Measurements from ENCODE around the gene YPEL4. TPM values are rescaled to one million over a fixed set of nuclear protein-coding genes. Genes with fewer than 3 reads are reported as not detected.

Gene YPEL4
- total RNA-seq, 1 experiment from 2014 or later = 0.16 TPM

DNA sequence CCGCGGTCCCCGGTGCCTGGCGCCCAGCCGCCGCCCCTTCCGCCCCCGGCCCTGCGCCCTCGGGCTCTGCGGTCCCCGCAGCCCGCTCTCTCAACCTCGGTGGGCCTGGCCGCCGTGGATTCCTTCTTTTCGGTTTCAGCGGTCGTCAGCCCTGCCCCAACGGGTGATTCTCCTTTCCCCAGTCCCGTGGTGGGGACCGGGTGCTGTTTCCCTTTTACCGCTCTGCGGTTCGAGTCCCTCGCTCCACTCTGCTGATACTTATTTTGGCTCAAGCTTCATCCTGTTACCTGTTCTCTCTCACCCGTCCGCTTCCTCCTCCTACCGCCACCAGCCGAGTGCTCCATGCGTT, 18.7 kb upstream of the YPEL4 start:
- intact Hi-C loops (cut with micrococcal nuclease) = loop anchor here (2.0 to 5.0 kb wide), 2 partner anchors 44 to 134 kb away; partner anchors contain the start of genes MED19 and TMX2
- ChIA-PET CTCF (interaction anchor here (0.5 kb wide), 1 partner anchor 655 kb away, joined by 3 read pairs; no protein-coding TSS in a partner anchor), POLR2A (interaction anchor here (0.7 to 2.8 kb wide), 9 partner anchors 27 to 343 kb away, joined by 3 to 20 read pairs (median 3); partner anchors contain the start of genes CTNND1, MED19, SELENOH and TMX2)
- H3K9me3 Mint-ChIP-seq (ENCODE audit: unreplicated experiment) = no peaks in the 10 kb centered on the region
- peaks cover 40% of the 10 kb centered on the region for H3K36me3 Mint-ChIP-seq (ENCODE audit: insufficient read depth, unreplicated experiment)
- BruUV-seq (replicated peaks) = no TSS peak
- H3K27me3 Mint-ChIP-seq (ENCODE audit: insufficient read depth, unreplicated experiment) = no peaks in the 10 kb centered on the region
- H3K4me3 Mint-ChIP-seq (ENCODE audit: unreplicated experiment) = peak overlapping the region; percentile 96
- TF ChIP-seq, protein P1, sequence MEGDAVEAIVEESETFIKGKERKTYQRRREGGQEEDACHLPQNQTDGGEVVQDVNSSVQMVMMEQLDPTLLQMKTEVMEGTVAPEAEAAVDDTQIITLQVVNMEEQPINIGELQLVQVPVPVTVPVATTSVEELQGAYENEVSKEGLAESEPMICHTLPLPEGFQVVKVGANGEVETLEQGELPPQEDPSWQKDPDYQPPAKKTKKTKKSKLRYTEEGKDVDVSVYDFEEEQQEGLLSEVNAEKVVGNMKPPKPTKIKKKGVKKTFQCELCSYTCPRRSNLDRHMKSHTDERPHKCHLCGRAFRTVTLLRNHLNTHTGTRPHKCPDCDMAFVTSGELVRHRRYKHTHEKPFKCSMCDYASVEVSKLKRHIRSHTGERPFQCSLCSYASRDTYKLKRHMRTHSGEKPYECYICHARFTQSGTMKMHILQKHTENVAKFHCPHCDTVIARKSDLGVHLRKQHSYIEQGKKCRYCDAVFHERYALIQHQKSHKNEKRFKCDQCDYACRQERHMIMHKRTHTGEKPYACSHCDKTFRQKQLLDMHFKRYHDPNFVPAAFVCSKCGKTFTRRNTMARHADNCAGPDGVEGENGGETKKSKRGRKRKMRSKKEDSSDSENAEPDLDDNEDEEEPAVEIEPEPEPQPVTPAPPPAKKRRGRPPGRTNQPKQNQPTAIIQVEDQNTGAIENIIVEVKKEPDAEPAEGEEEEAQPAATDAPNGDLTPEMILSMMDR (IDR thresholded peaks at IDR 0.05; ENCODE audit: unreplicated experiment) = no peak
- no peak for DNase-seq (ENCODE audit: unreplicated experiment)
- peak overlapping the region; percentile 100 for H3K27ac Mint-ChIP-seq (ENCODE audit: low read depth, unreplicated experiment)
- H3K4me1 Mint-ChIP-seq (ENCODE audit: insufficient read depth, unreplicated experiment) = peaks cover 20% of the 10 kb centered on the region

DNA sequence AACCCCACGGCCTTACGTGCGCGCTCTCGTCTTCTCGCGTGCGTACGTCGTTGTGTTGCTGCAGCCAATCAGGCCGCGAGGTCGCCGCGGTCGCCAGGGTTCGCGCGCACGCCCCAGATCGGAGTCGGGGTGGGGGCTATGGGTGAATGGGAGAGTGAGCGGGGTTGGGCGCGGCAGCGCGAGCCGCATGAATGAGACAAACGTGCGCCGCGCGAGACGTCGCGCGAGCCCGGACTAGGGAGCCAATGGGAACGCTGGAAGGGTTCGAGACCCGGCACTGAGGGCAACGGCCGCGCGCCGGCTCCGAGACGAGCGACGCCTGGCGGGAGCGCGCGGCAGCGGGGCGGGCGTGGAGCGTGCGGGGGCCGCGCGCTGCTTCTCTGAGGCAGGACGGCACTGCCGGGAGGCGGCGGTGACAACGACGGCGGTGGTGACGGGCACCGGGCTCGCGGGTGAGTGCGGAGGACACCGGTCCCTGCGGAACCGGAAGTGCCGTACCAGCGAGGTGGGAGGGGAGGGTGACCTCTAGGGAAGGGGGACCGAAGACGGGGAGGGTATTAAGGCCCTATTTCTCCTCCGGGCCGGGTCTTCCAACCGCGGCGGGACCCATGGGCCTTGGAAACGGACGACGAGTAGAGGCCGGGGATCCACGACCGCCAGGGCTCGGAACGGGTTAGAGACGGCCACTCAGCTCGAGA, 18.2 kb upstream of the YPEL4 start, which contains the start of gene ZDHHC5:
Gene ZDHHC5 (plus strand): TSS at position 379 of the 698 bp plus-strand sequence. CDS start 4,977 bp downstream, outside the sequence.
- no peaks in the 10 kb centered on the region for H3K27me3 Mint-ChIP-seq (ENCODE audit: insufficient read depth, unreplicated experiment)
- no peaks in the 10 kb centered on the region for H3K9me3 Mint-ChIP-seq (ENCODE audit: unreplicated experiment)
- CTCF ChIA-PET = interaction anchor here (0.5 to 1.0 kb wide), 3 partner anchors 14 to 844 kb away, joined by 3 read pairs; no protein-coding TSS in a partner anchor
- peaks cover 18% of the 10 kb centered on the region for H3K4me1 Mint-ChIP-seq (ENCODE audit: insufficient read depth, unreplicated experiment)
- H3K27ac Mint-ChIP-seq (ENCODE audit: low read depth, unreplicated experiment) = peak within 1 kb of the TSS; percentile 100
- BruUV-seq (replicated peaks) = no TSS peak
- H3K4me3 Mint-ChIP-seq (ENCODE audit: unreplicated experiment) = peak within 1 kb of the TSS; percentile 96
- peaks cover 37% of the 10 kb centered on the region for H3K36me3 Mint-ChIP-seq (ENCODE audit: insufficient read depth, unreplicated experiment)
- TF ChIP-seq, protein P1 (IDR thresholded peaks at IDR 0.05; ENCODE audit: unreplicated experiment) = peak; percentile 44
- peak; percentile 99 for DNase-seq (ENCODE audit: unreplicated experiment)
- POLR2A ChIA-PET = interaction anchor here (0.6 to 2.8 kb wide), 22 partner anchors 7 to 910 kb away, joined by 3 to 36 read pairs (median 4); partner anchors contain the start of genes CLP1, CTNND1, MED19 and SELENOH
- intact Hi-C loops (cut with micrococcal nuclease) = loop anchor here (1.0 to 5.0 kb wide), 4 partner anchors 11 to 910 kb away; partner anchors contain the start of genes CLP1, MED19 and TMX2

DNA sequence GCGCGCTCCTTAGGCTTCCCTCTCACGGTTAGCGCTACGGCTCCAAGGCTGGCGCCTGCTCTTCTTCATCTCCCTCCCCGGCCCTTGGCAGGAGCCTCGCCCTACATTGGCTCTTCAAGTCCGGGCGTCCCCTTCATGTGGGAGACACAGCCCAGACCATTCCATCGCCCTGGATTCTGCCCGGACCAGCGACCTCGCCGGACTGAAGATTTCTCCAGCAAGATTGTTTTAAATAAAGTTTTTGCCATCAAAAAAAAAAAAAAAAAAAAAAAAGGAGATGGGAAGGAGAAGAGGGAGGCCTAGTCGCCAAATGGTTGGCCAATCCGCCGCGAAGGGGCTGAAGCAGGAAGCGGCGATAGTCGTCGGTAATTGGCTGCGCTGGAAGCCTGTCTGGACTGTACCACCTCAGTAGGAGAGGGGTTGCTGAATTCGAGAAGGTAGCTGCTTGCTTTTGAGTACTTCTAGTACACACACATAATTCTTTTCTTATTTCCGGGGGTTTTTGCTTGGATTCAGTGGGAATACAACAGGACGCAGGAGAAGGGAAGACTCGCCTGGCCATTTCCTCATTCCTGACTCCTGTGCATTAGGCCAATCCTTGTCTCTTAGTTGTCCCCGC, 17.5 kb upstream of the YPEL4 start:
- POLR2A ChIA-PET = interaction anchor here (0.6 to 2.8 kb wide), 24 partner anchors 8 to 910 kb away, joined by 3 to 36 read pairs (median 4); partner anchors contain the start of genes CLP1, CTNND1, MED19 and SELENOH

More for the DNA sequence above, 17.5 kb upstream of the YPEL4 start:
- TF ChIP-seq, protein P1 (IDR thresholded peaks at IDR 0.05; ENCODE audit: unreplicated experiment) = no peak
- Mint-ChIP-seq H3K36me3 (ENCODE audit: insufficient read depth, unreplicated experiment) (peaks cover 37% of the 10 kb centered on the region), H3K9me3 (ENCODE audit: unreplicated experiment) (no peaks in the 10 kb centered on the region), H3K4me3 (ENCODE audit: unreplicated experiment) (peak overlapping the region; percentile 96), H3K4me1 (ENCODE audit: insufficient read depth, unreplicated experiment) (peaks cover 18% of the 10 kb centered on the region), H3K27me3 (ENCODE audit: insufficient read depth, unreplicated experiment) (no peaks in the 10 kb centered on the region), H3K27ac (ENCODE audit: low read depth, unreplicated experiment) (peak overlapping the region; percentile 100)
- no TSS peak for BruUV-seq (replicated peaks)
- intact Hi-C loops (cut with micrococcal nuclease) = loop anchor here (1.0 to 5.0 kb wide), 3 partner anchors 10 to 911 kb away; partner anchors contain the start of gene CLP1
- CTCF ChIA-PET = interaction anchor here (0.5 to 2.4 kb wide), 8 partner anchors 14 to 849 kb away, joined by 3 to 5 read pairs (median 4); no protein-coding TSS in a partner anchor
- peak; percentile 98 for DNase-seq (ENCODE audit: unreplicated experiment)
